Measurements from ENCODE around the gene LIX1L. TPM values are rescaled to one million over a fixed set of nuclear protein-coding genes. Genes with fewer than 3 reads are reported as not detected.

The LIX1L gene
- total RNA-seq, 8 experiments from 2014 or later: 15.9 to 34.4 (median 23.2) TPM

DNA sequence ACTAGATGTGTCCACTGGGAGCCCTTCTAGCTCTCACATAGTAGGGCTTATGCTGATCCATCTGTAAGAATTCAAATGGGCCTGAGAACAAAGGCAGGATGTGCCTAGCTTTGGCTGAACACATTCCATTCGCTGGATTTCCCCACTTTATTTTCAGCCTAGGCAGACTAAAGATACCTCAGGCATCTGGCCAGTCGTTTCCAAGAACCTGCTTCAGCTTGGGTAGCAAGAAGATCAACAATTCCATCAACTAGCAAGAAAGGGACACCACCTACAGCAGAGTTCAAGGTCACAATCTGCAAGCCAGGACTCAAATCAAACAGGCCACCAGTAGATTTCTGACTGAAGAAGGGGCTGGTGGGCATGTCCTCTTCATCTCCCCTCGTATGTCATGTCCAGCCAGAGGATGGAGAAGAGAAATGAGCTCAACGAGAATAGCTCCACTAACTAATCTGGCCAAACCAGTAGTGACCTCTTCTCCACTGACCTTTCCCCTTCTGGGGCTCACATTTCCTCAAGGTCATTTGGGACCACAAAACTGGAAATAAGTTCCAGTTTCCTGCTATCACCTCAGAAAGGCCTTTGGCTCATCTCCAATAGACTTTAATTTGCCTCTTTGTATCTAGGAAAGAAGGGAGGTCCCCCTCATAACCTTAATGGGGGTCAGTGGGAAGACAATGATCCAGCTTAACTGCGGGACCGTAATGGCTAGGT is 24.4 kb upstream of the LIX1L start:
- WGBS, 10 experiments: 33 to 100% (median 85%) methylated on average over 1 to 6 of the region's 6 CpGs; no CpG with 5 or more reads in 3 of the 10 experiments
- in situ Hi-C loops (cut with MboI; ENCODE audit: low pct_unique_long_range_greater_than_20kb in 2 of 9, low sequenced_read_pairs in 9 of 9, unreplicated experiment in 9 of 9): no loop called here
- no peak overlapping the region for H3K4me3 ChIP-seq
- no peak for ATAC-seq (replicated peaks in 6 of 8)
- no peak overlapping the region for H3K27ac ChIP-seq
- peaks cover 35 to 47% of the 10 kb centered on the region in 2 donors for H3K4me1 ChIP-seq (replicated peaks in 1 of 2)

DNA sequence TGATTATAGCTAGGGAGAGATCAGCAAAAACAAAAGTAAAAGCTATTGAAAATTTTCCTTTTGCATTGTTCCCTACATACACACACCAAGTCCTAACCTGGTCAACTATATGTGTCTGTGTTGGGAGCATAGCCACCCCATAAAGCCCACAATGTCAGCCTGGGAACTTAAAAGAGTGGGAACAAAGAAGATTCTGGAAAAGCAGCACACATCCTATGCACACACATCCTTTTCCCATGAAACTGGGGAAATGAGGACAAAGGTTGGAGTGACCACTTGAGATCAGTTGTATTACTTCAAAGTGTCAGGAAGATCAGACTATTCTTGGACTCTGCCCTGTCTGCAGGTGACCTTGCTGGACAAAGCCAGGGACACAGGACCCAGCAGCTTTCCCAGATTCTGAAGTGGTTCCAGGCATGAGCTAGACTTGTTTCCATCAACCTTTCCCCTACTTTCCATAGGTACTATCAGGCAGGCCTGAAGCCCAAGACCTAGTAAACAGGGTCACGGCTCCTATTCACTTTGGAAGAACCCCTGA is 22.7 kb upstream of the LIX1L start:
- Histone ChIP-seq H3K27ac (peak overlapping the region; percentile 80 to 93), H3K4me1 (replicated peaks in 1 of 2) (peaks cover 28 to 38% of the 10 kb centered on the region in 2 donors), H3K4me3 (no peak overlapping the region)
- in situ Hi-C loops (cut with MboI; ENCODE audit: low pct_unique_long_range_greater_than_20kb in 2 of 9, low sequenced_read_pairs in 9 of 9, unreplicated experiment in 9 of 9): no loop called here
- 86 to 100% (median 100%) methylated on average over 1 of the region's 1 CpG; no CpG with 5 or more reads in 2 of the 10 experiments for WGBS, 10 experiments
- no peak for ATAC-seq (replicated peaks in 6 of 8)

DNA sequence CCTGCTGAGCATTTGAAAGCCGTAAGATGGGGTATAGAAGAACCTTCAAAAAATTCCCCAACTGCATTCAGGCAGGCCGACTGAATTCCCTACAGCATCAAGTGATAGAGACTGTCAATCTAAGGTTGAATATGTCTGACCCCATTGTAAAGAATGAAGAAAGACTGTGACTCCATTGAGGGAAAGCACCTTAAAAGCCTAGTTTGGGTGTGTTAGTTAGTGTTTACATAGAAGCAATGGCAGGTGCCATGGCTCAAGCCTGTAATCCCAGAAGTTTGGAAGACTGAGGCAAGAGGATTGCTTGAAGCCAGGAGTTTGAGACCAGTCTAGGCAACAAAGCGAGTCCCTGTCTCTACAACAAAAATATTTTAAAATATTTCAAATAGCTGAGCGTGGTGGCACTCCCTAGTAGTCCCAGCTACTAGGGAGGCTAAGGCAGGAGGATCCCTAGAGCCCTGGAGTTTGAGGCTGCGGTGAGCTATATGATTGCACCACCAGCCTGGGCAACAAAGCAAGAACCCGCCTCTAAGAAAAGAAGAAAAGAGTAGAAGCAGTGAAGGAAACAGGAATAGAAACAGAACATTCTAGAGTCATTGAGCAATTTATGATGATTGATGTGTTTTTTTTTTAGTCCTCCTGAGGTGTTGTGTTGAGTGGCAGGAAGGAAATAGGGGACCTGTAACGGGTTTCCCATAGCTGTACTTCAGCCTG is 22.1 kb upstream of the LIX1L start:
- in situ Hi-C loops (cut with MboI; ENCODE audit: low pct_unique_long_range_greater_than_20kb in 2 of 9, low sequenced_read_pairs in 9 of 9, unreplicated experiment in 9 of 9): loop anchor here in 2 of 9 experiments (10.0 kb wide), 1 partner anchor 65 kb away; the partner anchor contains the start of genes ITGA10 (in 2 of the 2) and PEX11B (in 2 of the 2)
- Histone ChIP-seq H3K4me1 (replicated peaks in 1 of 2) (peaks cover 28 to 32% of the 10 kb centered on the region in 2 donors), H3K27ac (peak overlapping the region; percentile 80 to 93), H3K4me3 (peak overlapping the region in 4 of 5 donors; percentile 5 to 20 (median 8))
- 44 to 100% (median 56%) methylated on average over 2 to 7 of the region's 7 CpGs for WGBS, 10 experiments
- ATAC-seq (replicated peaks in 6 of 8): peak in 5 of 8 experiments; percentile 0 to 12 (median 3)

DNA sequence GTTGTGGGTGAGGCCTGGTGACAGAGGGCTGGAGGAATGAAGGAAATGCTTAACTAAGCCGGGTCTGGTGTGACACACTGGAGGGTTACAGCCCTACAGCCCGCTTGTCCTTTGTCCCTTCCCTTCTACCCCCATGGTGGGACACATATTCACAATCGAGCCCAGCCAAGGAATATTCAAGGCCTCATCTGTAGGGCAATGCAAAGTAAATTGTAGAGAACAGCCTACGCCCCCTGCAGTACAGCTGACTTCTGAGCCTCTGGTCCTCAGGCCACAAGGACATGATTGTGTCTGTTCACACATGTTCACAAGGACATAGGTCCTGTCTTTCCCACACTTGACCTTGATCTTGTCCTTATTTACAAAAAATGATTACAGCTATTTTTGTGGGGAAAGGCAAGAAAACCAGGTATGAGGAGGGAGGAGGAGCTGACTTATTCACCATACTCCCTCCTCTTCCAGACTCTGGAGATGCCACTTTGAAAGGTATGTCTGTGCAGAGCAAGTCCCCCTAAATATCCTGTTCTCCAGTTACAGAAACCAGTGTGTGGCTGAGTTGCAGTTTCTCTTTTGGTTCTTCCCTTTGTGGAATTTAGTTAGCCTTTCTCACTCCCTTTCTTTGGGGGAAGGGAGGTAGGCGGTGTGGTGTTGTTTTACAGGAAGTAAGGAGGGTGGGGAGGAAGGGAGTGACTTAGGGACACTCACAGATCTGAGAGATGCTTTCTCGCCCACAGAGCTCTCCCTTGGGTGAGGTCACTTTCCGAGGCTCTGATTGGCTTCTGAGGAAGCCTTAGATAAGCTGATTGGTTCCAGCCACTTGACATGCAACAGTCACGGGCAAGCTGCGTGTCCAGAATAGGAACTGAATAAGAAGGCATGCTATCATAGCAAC is 21.3 kb upstream of the LIX1L start:
- ATAC-seq (replicated peaks in 6 of 8): peak; percentile 89 to 98 (median 96)
- H3K4me1 ChIP-seq (replicated peaks in 1 of 2): peaks cover 28 to 32% of the 10 kb centered on the region in 2 donors
- WGBS, 10 experiments: 0 to 22% (median 9%) methylated on average over 1 to 9 of the region's 9 CpGs
- H3K4me3 ChIP-seq: peak overlapping the region in 4 of 5 donors; percentile 6 to 20 (median 14)
- H3K27ac ChIP-seq: peak overlapping the region; percentile 90 to 94
- in situ Hi-C loops (cut with MboI; ENCODE audit: low pct_unique_long_range_greater_than_20kb in 2 of 9, low sequenced_read_pairs in 9 of 9, unreplicated experiment in 9 of 9): loop anchor here in 2 of 9 experiments (10.0 kb wide), 1 partner anchor 64 kb away; the partner anchor contains the start of genes ITGA10 (in 2 of the 2) and PEX11B (in 2 of the 2)

DNA sequence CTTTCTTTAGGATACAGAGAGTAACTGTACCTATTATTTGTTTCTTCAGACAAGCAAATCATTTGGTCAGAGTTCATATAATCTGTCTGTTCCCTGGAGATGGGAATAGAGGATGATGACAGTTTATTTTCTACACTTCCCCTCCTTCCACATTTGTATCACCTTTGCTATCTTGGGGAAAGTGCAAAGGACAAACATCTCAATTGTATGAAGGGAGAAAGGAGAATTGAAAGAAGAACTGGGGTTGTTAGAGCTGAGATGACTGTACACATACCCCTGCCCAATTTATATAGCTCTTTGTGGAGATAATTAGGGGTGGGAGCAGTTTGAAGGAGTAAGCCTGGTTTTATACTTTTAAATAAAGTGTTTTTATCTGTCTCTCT is 20.6 kb upstream of the LIX1L start:
- Histone ChIP-seq H3K4me3 (peak overlapping the region in 2 of 5 donors; percentile 11 to 17), H3K27ac (peak overlapping the region; percentile 90 to 94), H3K4me1 (replicated peaks in 1 of 2) (peaks cover 28 to 32% of the 10 kb centered on the region in 2 donors)
- in situ Hi-C loops (cut with MboI; ENCODE audit: low pct_unique_long_range_greater_than_20kb in 2 of 9, low sequenced_read_pairs in 9 of 9, unreplicated experiment in 9 of 9): loop anchor here in 2 of 9 experiments (10.0 kb wide), 1 partner anchor 64 kb away; the partner anchor contains the start of genes ITGA10 (in 2 of the 2) and PEX11B (in 2 of the 2)
- no peak for ATAC-seq (replicated peaks in 6 of 8)

- peaks cover 28 to 32% of the 10 kb centered on the region in 2 donors for H3K4me1 ChIP-seq (replicated peaks in 1 of 2)
- in situ Hi-C loops (cut with MboI; ENCODE audit: low pct_unique_long_range_greater_than_20kb in 2 of 9, low sequenced_read_pairs in 9 of 9, unreplicated experiment in 9 of 9): loop anchor here in 2 of 9 experiments (10.0 kb wide), 1 partner anchor 63 kb away; the partner anchor contains the start of genes ITGA10 (in 2 of the 2) and PEX11B (in 2 of the 2)
- peak in 5 of 8 experiments; percentile 2 to 26 (median 4) for ATAC-seq (replicated peaks in 6 of 8)
- no peak overlapping the region for H3K4me3 ChIP-seq
- 0 to 47% (median 27%) methylated on average over 1 to 9 of the region's 9 CpGs; no CpG with 5 or more reads in 1 of the 10 experiments for WGBS, 10 experiments
- peak overlapping the region; percentile 90 to 94 for H3K27ac ChIP-seq
Measured at GRCh38 chr1:145977486-145978470, 20.0 kb upstream of the LIX1L start.

DNA sequence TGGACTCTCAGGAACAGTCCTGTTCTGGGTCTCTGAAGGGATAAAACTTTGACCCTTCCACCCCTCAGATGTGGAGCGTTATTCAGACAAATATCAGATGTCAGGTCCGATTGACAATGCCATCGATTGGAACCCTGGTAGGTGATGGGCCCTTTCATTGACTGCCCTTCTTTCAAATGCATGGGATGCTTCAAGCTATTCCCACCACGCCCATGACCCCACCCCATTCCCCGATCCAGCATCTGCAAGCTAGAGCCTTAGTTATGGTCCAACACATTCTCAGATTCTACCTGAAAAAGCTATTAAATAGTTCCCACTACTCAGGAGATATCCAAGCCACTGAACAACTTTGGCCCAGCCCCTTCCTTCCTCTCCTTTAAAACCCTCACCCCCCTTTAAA is 19.2 kb upstream of the LIX1L start:
- WGBS, 10 experiments: 20 to 73% (median 52%) methylated on average over 3 to 5 of the region's 5 CpGs; no CpG with 5 or more reads in 4 of the 10 experiments
- no peak overlapping the region for H3K4me3 ChIP-seq
- no peak overlapping the region for H3K27ac ChIP-seq
- peaks cover 28 to 32% of the 10 kb centered on the region in 2 donors for H3K4me1 ChIP-seq (replicated peaks in 1 of 2)
- in situ Hi-C loops (cut with MboI; ENCODE audit: low pct_unique_long_range_greater_than_20kb in 2 of 9, low sequenced_read_pairs in 9 of 9, unreplicated experiment in 9 of 9): loop anchor here in 2 of 9 experiments (10.0 kb wide), 1 partner anchor 62 kb away; the partner anchor contains the start of genes ITGA10 (in 2 of the 2) and PEX11B (in 2 of the 2)
- ATAC-seq (replicated peaks in 6 of 8): no peak

GRCh38 chr1:145975216-145975615 is 17.4 kb upstream of the LIX1L start:
- in situ Hi-C loops (cut with MboI; ENCODE audit: low pct_unique_long_range_greater_than_20kb in 2 of 9, low sequenced_read_pairs in 9 of 9, unreplicated experiment in 9 of 9): loop anchor here in 2 of 9 experiments (10.0 kb wide), 1 partner anchor 60 kb away; the partner anchor contains the start of genes ITGA10 (in 2 of the 2) and PEX11B (in 2 of the 2)
- ATAC-seq (replicated peaks in 6 of 8): no peak
- no peak overlapping the region for H3K27ac ChIP-seq
- H3K4me1 ChIP-seq (replicated peaks in 1 of 2): peaks cover 24 to 26% of the 10 kb centered on the region in 2 donors
- whole genome bisulfite sequencing, 10 experiments: 70 to 100% (median 94%) methylated on average over 1 to 4 of the region's 4 CpGs
- no peak overlapping the region for H3K4me3 ChIP-seq

DNA sequence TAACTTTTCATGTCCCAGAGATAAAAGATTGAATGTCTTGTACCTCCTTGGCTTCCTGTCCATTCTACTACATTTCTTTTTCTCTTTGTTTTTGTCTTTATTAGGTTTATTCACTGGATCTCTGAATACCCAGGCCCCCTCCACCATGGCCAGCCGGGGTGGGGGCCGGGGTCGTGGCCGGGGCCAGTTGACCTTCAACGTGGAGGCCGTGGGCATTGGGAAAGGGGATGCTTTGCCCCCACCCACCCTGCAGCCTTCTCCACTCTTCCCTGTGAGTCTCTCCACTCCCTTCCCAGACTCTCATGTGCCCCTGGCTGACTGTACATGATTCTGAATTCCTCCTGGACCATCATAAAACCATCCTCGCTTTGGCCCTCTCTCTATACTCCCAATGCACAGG is 16.9 kb upstream of the LIX1L start:
- H3K4me1 ChIP-seq (replicated peaks in 1 of 2): peaks cover 19 to 21% of the 10 kb centered on the region in 2 donors
- 43 to 100% (median 74%) methylated on average over 1 to 6 of the region's 7 CpGs; no CpG with 5 or more reads in 2 of the 10 experiments for WGBS, 10 experiments
- no peak overlapping the region for H3K4me3 ChIP-seq
- ATAC-seq (replicated peaks in 6 of 8): no peak
- no peak overlapping the region for H3K27ac ChIP-seq
- in situ Hi-C loops (cut with MboI; ENCODE audit: low pct_unique_long_range_greater_than_20kb in 2 of 9, low sequenced_read_pairs in 9 of 9, unreplicated experiment in 9 of 9): loop anchor here in 3 of 9 experiments (5.0 to 10.0 kb wide), 2 partner anchors 38 to 60 kb away; partner anchors contain the start of genes ITGA10 (in 2 of the 3) and PEX11B (in 2 of the 3)

DNA sequence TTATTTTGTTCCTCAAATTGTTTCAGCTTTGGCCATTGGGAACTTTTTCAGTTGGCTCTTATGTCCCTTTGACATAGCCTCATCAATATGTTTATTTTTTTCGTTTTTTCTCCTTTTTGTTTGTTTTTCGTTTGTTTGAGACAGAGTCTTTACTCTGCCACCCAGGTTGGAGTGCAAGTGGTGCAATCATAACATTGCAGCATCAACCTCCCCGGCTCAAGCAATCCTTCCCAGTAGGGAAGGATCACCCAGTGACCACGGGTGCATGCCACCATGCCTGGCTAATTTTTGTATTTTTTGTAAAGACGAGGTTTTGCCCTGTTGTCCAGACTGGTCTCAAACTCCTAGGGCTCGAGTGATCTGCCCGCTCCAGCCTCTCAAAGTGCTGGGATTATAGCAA is 14.8 kb upstream of the LIX1L start:
- no peak for ATAC-seq (replicated peaks in 6 of 8)
- WGBS, 10 experiments: 36 to 86% (median 74%) methylated on average over 4 to 7 of the region's 7 CpGs
- Histone ChIP-seq H3K4me3 (no peak overlapping the region), H3K27ac (no peak overlapping the region), H3K4me1 (replicated peaks in 1 of 2) (peaks cover under 1 to 3% of the 10 kb centered on the region in 2 donors)
- in situ Hi-C loops (cut with MboI; ENCODE audit: low pct_unique_long_range_greater_than_20kb in 2 of 9, low sequenced_read_pairs in 9 of 9, unreplicated experiment in 9 of 9): loop anchor here in 3 of 9 experiments (5.0 to 10.0 kb wide), 2 partner anchors 40 to 58 kb away; partner anchors contain the start of genes ITGA10 (in 2 of the 3) and PEX11B (in 2 of the 3)

DNA sequence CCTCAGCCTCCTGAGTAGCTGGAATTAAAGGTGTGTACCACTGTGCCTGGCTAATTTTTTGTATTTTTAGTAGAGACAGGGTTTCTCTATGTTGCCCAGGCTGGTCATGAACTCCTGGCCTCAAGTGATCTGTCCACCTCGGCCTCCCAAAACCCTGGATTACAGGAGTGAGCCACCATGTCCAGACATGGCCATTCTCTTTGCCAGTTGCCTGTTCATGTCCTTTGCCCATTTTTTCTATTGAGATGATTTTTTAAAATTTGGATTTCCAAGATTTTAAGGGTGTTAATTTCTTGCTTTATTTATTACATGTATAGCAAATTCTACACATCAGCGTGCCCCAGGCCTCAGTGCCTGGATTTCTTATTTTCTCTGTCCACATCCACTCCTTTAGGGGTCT is 9.5 kb upstream of the LIX1L start:
- 66 to 92% (median 79%) methylated on average over 1 to 2 of the region's 2 CpGs; no CpG with 5 or more reads in 3 of the 10 experiments for WGBS, 10 experiments
- ATAC-seq (replicated peaks in 6 of 8): no peak
- no peak overlapping the region for H3K27ac ChIP-seq
- peaks cover 14% of the 10 kb centered on the region in 2 donors for H3K4me1 ChIP-seq (replicated peaks in 1 of 2)
- in situ Hi-C loops (cut with MboI; ENCODE audit: low pct_unique_long_range_greater_than_20kb in 2 of 9, low sequenced_read_pairs in 9 of 9, unreplicated experiment in 9 of 9): no loop called here
- no peak overlapping the region for H3K4me3 ChIP-seq
